Measurements from ENCODE around the gene ZBTB1.

DNA sequence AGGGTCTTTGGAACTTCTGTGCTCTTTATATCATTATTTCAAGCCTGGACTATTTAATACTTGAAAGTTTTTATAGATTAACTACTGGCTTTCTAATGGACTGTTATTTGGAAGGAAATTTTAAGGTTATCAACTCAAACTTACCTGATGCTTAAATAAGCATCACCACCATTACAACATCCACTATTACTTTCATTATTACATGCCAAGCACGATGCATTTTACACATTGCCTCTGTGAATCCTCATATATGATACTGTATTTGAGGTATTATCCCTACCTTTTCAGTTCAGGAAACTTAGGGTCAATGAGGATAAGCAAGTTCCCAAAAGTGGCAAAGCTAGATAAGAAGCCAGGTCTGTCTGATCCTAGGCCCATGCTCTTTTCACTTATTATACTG, 12.4 kb downstream of the ZBTB1 start:
- TF ChIP-seq CTCF (conservative IDR thresholded peaks at IDR 0.05 in 1 of 2, IDR thresholded peaks at IDR 0.05 in 1 of 2; ENCODE audit: extremely low read depth in 1 of 2, insufficient read depth in 1 of 2, low read depth in 1 of 2, low read length in 2 of 2): no peak
- no peak for TF ChIP-seq EZH2 (IDR thresholded peaks at IDR 0.05; ENCODE audit: borderline replicate concordance, low read length)

All from mammary epithelial cell (primary cell).